Astrocyte of the spinal cord (primary cell): ENCODE measurements around the gene SRP68.

Source experiments
- DNase-seq: peaks from one replicate; pipeline ENCODE4 v3.0.0; 2011; ENCODE audit warnings: low read depth, low spot score
- H3K4me3 ChIP-seq: 2 replicates; pipeline ENCODE4 v1.5.1; 2011; ENCODE audit warnings: low read depth, mild to moderate bottlenecking, low read length, moderate library complexity
- in situ Hi-C: cut with HindIII; loops from 2 replicates; pipeline ENCODE4 v1.10.0; 2017; ENCODE audit warnings: low sequenced_read_pairs
- TF ChIP-seq, protein P1 (sequence below): IDR thresholded peaks from 2 replicates; pipeline ENCODE4 v1.5.1; 2012; ENCODE audit warnings: low read depth, mild to moderate bottlenecking, low read length, inconsistent platforms

The SRP68 gene

DNA sequence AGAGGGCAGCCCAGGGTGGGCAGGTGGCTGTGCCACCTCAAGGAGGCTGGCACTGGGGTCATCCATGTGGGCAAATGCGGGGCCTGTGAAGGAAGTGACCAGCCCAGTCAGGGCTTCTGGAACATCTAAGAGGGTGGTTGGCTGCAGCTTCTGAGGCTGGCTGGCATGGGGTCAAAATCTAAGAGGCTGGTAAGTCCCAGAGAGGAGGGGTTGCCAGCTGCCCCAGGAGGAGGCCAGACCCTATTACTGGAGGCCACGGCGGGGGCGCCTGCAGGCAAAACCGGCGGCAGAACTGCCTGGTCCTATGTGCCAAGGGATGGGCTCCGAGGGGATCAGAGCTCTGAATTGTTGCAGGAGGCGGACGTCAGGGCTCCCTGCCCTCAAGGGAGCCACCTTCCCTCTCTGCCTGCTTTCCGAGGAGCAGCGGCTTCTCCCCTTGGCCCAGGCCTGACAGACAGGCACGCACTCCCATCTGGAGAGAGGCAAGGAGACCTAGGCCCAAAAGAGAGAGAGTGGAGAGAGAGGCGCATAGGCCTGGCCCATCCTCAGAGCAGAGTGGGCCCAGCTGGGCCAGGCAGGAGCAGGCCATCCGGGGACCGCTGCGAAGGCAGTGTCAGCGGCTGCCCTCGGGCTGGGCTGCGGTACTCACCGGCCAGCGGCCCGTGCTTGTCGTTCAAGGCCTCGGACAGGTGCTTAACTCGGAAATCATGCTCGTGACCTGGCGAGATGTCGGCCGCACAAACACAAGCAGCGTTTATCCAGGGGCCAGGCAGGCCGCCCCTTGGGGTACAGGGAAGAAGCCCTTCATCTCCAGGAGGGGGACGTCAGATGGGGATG is 17.6 kb upstream of the SRP68 start:
- in situ Hi-C loops: no loop called here
- TF ChIP-seq, protein P1, sequence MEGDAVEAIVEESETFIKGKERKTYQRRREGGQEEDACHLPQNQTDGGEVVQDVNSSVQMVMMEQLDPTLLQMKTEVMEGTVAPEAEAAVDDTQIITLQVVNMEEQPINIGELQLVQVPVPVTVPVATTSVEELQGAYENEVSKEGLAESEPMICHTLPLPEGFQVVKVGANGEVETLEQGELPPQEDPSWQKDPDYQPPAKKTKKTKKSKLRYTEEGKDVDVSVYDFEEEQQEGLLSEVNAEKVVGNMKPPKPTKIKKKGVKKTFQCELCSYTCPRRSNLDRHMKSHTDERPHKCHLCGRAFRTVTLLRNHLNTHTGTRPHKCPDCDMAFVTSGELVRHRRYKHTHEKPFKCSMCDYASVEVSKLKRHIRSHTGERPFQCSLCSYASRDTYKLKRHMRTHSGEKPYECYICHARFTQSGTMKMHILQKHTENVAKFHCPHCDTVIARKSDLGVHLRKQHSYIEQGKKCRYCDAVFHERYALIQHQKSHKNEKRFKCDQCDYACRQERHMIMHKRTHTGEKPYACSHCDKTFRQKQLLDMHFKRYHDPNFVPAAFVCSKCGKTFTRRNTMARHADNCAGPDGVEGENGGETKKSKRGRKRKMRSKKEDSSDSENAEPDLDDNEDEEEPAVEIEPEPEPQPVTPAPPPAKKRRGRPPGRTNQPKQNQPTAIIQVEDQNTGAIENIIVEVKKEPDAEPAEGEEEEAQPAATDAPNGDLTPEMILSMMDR: no peak

DNA sequence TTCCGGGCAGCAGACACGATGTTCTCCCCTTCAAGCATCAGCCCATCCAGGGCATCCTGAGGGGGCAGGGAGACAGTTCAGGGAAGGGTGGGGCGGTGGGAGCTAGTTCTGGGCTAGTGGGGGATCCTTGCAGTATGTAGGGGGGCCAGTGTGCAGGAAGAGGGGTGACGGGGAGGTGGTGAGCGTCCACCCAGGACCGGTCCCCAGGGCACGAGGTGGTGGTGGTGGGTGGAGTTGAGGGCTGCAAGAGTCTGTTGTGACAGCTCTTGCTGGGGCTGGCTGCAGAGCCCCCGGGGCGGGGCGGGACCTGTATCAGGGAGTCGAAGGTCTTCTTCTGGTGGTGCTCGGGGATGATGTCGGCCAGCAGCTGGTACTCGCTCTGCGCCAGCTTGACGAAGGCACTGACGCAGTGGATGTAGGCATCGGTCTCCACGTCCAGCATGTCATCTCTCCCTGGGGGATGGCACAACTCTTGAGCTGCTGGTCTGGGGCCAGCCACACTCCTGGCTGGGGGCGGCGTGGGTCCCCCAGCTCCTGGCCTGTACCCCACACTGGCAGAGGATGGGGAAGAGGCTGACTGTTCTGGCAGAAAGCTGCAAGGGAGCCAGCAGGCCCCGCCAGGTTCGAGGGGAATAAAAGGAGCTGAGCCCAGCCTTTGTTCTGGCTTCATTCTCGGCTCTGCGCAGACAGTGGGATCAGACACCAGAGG is 16.7 kb upstream of the SRP68 start:
- in situ Hi-C loops: no loop called here
- TF ChIP-seq, protein P1: no peak
- no peak overlapping the region for H3K4me3 ChIP-seq
- no peak for DNase-seq

More for the DNA sequence above, 17.6 kb upstream of the SRP68 start:
- DNase-seq: no peak
- no peak overlapping the region for H3K4me3 ChIP-seq

DNA sequence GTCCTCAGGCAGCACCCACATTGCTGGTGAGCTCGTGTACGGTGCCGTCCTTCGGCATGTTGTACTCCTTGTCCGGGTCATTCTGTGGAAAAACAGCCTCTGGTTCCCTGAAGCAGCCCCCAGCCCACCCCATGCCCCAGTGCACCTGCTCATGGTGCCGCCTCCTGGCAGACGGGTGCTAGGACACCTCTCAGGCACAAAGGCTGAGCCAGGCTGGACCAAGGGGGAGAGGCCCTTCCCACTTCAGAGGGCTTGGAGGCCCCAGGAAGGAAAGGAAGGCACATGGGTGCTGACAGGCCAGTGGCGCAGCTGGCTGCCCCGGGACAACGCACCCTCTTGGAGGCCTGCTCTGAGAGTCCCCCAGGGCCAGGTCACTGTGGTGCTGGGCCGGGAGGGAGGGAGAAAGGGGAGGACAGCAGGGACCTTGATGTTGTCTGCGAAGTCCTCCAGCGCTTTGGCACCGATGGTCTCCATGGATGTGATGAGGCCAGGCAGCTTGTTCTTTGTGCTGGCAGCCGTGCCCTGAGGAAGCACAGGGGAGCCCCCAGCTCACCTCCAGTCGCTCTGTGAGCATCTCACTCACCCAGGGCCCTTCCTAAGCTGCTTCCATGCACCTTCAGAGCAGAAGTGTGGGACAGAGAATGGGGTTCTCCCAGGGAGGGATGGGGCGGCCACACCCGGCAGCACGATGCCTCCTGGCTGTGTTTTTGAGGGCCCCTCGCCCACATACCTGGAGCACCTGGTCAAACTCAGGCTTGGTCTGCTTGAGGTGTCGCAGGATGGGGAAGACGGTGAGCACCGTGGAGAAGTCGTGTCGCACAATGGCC is 15.9 kb upstream of the SRP68 start:
- in situ Hi-C loops: no loop called here
- DNase-seq: no peak
- no peak overlapping the region for H3K4me3 ChIP-seq
- TF ChIP-seq, protein P1: no peak

DNA sequence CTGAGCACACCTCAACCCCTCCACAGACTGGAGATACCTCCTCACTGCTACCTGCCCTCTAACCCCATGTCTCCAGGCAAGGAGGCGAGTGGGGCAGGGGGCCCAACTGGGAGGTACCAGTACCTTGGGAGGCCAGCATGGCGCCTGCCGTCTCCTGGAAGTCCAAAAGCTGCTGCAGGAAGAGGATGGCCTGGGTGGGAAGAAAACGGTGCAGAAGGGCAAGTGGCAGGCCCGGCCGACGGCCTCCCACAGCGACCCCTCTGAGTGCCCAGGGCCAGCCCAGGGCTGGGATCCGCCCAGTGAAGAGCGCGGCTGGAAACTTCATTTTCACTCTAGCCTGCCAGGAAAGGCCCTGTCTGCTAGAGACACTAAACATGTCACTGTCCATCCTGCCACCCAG is 15.2 kb upstream of the SRP68 start:
- TF ChIP-seq, protein P1: no peak
- H3K4me3 ChIP-seq: no peak overlapping the region
- in situ Hi-C loops: no loop called here
- DNase-seq: no peak

DNA sequence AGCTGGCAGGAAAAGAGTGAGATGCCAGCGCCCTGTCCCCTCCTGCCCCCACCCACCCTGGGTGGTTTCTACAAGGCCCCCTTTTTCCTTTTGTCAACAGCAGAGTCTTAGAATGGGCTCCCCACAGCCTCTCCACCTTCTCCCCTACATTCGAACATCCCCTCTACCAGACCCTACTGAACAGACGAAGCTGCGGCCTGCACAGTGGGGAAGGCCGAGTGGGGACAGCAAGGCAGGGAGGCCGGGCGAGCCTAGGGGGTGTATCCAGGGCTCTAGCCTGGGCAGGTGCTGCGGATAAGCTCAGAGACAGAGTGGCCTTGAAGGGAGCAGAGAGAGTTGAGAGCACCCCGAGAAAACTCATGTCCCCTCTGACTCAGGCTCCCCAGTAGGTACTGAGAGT is 14.1 kb upstream of the SRP68 start:
- in situ Hi-C loops: no loop called here
- TF ChIP-seq, protein P1: no peak
- H3K4me3 ChIP-seq: no peak overlapping the region
- no peak for DNase-seq

DNA sequence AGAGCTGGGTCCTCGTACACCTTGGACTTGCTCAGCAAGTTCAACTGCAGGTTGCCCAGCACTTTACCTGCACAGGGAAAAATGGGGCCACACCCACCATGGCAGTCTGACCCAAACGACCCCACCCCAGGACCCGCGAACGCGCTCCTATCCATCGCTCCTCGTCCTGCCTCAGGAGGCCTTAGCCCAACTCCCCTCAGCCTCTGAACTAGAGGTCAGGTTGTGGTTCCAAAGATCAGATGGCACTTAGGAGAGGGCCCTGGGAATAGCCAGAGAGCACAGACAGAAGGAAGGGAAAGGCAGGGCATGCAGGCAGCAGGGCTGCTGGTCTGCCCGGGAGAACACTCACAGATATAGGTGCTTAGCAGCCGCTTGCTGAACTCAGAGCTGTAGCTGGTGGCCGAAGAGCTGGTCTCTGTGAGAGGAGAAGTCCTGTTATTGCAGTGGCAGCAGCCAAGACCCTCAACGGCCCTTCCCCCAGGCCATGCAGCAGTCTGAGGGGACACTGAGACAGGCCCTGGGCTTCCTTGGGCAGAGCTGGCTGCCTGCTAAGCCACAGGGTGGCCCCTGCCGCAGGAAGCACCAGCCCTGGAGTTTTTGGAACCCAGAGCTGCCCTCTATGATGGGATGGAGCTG is 13.5 kb upstream of the SRP68 start:
- no peak for DNase-seq
- no peak overlapping the region for H3K4me3 ChIP-seq
- in situ Hi-C loops: no loop called here
- TF ChIP-seq, protein P1: no peak
